Activated naive CD8-positive, alpha-beta T cell treated with anti-CD3 and anti-CD28 coated beads, Interleukin-2, amount 10 ng/mL, durations not matched to agents 7 days and 5 days (primary cell): ENCODE results near the gene FBLN1. TPM values are rescaled to one million over a fixed set of nuclear protein-coding genes. Genes with fewer than 3 reads are reported as not detected.
"Not testable (repeated sequence)": the region's sequence is repeated elsewhere in the genome, so short reads cannot be mapped to it uniquely, and the experiment has no call there.

Experiments used
- ATAC-seq: fragments of 150-1000 bp; cut with Tn5 transposase; one replicate; pipeline ENCODE4 v1.10.0; 2021; ENCODE audit warnings: low read depth, moderate library complexity
- POLR2A ChIA-PET: fragments of 350-600 bp; sonication (Branson Sonifier 250); formaldehyde crosslinking; loops from one replicate; lab custom pipeline; 2021; ENCODE audit warnings: antibody characterized with exemption; lab: Charles Lee
- DNase-seq: peaks from one replicate; pipeline ENCODE4 v3.0.0; 2021
- H3K27ac Mint-ChIP-seq: one replicate; pipeline ENCODE4 v1.8.0; 2022; ENCODE audit warnings: mild to moderate bottlenecking, mixed read lengths
- H3K27me3 Mint-ChIP-seq: one replicate; pipeline ENCODE4 v1.8.0; 2022; ENCODE audit warnings: mild to moderate bottlenecking, moderate library complexity, mixed read lengths
- H3K36me3 Mint-ChIP-seq: one replicate; pipeline ENCODE4 v1.8.0; 2021; ENCODE audit warnings: mild to moderate bottlenecking, mixed read lengths
- H3K4me1 Mint-ChIP-seq: one replicate; pipeline ENCODE4 v1.8.0; 2021; ENCODE audit warnings: mixed read lengths
- H3K4me3 Mint-ChIP-seq: one replicate; pipeline ENCODE4 v1.8.0; 2022; ENCODE audit warnings: mild to moderate bottlenecking, moderate library complexity, mixed read lengths
- H3K9me3 Mint-ChIP-seq: one replicate; pipeline ENCODE4 v1.8.0; 2021; ENCODE audit warnings: mixed read lengths
- total RNA-seq, 2 experiments: library from RNA; stranded (reverse); gene quantifications; one replicate each; pipeline ENCODE4 v1.2.3, GENCODE V29; 2021

The FBLN1 gene
- total RNA-seq, 2 experiments from 2014 or later, result not detected

DNA sequence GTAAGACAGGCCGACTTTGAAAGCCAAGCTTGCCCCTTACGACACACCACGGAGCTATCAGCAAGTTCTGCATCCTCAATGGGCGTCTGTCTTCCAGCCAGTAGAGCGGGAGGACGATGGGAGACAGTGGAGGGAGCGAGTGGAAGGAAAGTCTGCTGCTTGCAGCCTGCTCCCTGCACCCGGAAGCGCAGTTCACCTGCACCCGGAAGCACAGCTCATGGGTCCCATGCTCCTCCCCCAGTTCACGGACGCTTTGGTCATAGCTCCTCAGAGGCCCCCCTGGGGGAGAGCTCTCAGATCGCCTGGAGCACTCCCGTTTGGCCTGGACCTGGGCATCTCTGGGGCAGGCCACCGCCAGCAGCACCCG lies 51.3 kb downstream of the FBLN1 start:
- no peaks in the 10 kb centered on the region for H3K36me3 Mint-ChIP-seq
- no peak overlapping the region for H3K27ac Mint-ChIP-seq
- POLR2A ChIA-PET, result no interaction called here
- H3K9me3 Mint-ChIP-seq, result no peaks in the 10 kb centered on the region
- no peak overlapping the region for H3K4me3 Mint-ChIP-seq
- H3K27me3 Mint-ChIP-seq, result no peaks in the 10 kb centered on the region
- DNase-seq (no peak), ATAC-seq (no peak)
- H3K4me1 Mint-ChIP-seq, result peaks cover 5% of the 10 kb centered on the region

DNA sequence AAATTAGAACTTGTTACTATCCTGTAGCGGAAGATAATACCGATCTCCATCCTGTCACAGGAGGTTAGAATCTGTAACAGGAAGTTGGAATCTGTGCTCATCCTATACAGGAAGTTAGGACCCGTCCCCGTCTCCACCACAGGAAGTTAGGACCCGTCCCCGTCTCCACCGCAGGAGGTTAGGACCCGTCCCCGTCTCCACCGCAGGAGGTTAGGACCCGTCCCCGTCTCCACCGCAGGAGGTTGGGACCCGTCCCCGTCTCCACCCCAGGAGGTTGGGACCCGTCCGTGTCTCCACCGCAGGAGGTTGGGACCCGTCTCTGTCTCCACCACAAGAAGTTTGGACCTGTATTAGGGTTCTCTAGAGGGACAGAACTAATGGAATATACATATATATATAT lies 52.2 kb downstream of the FBLN1 start:
- Mint-ChIP-seq H3K4me3 (no peak overlapping the region), H3K27ac (no peak overlapping the region), H3K27me3 (no peaks in the 10 kb centered on the region), H3K4me1 (peaks cover 5% of the 10 kb centered on the region), H3K9me3 (no peaks in the 10 kb centered on the region), H3K36me3 (no peaks in the 10 kb centered on the region)
- ATAC-seq (no peak), DNase-seq (no peak)
- POLR2A ChIA-PET, result no interaction called here

DNA sequence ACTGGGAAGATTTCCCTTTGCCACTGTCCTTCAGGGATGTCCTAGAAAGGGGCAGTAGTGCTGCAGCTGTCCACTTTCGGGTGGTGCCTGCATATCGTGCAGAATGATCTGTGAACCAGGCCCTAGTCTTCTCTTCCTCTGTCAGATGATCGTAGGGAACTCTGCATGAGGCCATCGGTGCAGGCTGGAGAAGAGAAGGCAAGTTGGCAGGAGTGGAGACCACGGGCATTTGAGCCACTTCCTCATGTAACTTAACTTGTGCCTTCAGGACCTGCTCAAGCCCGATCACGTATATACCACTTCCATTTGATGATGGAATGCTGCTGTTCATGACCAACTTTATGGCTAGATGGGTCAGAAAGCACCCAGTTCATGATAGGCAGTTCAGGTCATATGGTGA lies 55.2 kb downstream of the FBLN1 start:
- H3K36me3 Mint-ChIP-seq, DNase-seq, H3K4me3 Mint-ChIP-seq, H3K27ac Mint-ChIP-seq, H3K9me3 Mint-ChIP-seq, ATAC-seq, POLR2A ChIA-PET, H3K27me3 Mint-ChIP-seq, H3K4me1 Mint-ChIP-seq: not testable (repeated sequence)

DNA sequence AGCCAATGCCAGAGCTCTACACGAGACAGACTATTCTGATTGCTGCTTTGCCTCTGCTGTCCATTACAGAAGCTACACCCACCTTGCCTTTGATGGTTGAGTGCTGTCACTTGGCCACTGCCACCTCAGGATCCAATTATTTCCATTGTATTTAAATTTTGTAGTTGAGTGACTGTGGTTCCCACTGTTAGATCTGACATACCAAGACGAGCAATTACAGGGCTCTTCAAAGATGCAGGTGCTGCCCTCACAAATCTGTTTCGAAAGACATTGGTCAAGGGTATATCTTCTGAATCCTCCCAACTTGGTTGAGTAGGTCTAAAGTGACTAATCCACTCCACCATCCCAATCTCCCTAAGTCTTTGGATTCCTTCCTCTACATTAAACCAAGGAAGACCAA lies 57.4 kb downstream of the FBLN1 start:
- POLR2A ChIA-PET, H3K9me3 Mint-ChIP-seq, H3K4me1 Mint-ChIP-seq, H3K27ac Mint-ChIP-seq, ATAC-seq, H3K27me3 Mint-ChIP-seq, DNase-seq, H3K36me3 Mint-ChIP-seq, H3K4me3 Mint-ChIP-seq: not testable (repeated sequence)

DNA sequence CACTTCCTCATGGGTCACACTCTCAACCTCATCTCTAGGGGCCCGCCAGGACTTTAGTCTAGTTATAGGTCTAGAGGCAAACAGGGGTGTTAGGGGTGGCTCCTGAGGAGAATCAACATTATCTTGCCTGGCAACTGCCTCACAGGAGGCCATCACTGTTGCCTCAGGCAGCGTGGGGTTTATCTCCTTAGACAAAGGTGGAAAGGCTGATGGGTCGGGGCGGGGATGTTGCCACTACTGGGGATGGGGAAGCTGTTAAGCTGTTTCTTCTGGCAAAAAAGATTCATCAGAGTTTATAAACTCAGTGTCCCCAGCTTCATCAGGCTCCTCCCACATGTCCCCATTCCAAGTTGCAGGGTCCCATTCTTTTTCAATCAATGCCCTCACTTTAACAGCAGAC lies 58.1 kb downstream of the FBLN1 start:
- H3K27me3 Mint-ChIP-seq, H3K9me3 Mint-ChIP-seq, H3K4me3 Mint-ChIP-seq, POLR2A ChIA-PET, DNase-seq, H3K36me3 Mint-ChIP-seq, H3K27ac Mint-ChIP-seq, H3K4me1 Mint-ChIP-seq, ATAC-seq: not testable (repeated sequence)

DNA sequence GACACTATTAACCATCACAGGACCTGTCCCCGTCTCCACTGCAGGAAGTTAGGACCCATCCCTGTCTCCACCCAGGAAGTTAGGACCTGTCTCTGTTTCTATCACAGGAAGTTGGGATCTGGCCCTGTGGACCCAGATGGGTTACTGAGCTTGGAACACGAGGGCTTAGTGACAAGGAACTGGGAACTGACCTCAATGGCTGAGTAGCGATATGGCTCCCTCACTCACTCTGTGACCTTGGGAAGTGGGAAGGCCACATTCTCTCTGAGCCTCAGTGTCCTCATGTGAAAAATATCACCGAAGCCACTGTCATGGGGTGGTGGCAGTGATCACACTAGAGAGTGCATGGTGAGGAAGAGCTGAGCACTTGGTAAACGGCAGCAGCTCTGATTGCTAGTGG lies 59.4 kb downstream of the FBLN1 start:
- no peak overlapping the region for H3K27ac Mint-ChIP-seq
- peaks cover 3% of the 10 kb centered on the region for H3K27me3 Mint-ChIP-seq
- H3K36me3 Mint-ChIP-seq, result no peaks in the 10 kb centered on the region
- no peak for ATAC-seq
- peaks cover 2% of the 10 kb centered on the region for H3K9me3 Mint-ChIP-seq
- no peak for DNase-seq
- POLR2A ChIA-PET, result no interaction called here
- no peaks in the 10 kb centered on the region for H3K4me1 Mint-ChIP-seq
- no peak overlapping the region for H3K4me3 Mint-ChIP-seq

DNA sequence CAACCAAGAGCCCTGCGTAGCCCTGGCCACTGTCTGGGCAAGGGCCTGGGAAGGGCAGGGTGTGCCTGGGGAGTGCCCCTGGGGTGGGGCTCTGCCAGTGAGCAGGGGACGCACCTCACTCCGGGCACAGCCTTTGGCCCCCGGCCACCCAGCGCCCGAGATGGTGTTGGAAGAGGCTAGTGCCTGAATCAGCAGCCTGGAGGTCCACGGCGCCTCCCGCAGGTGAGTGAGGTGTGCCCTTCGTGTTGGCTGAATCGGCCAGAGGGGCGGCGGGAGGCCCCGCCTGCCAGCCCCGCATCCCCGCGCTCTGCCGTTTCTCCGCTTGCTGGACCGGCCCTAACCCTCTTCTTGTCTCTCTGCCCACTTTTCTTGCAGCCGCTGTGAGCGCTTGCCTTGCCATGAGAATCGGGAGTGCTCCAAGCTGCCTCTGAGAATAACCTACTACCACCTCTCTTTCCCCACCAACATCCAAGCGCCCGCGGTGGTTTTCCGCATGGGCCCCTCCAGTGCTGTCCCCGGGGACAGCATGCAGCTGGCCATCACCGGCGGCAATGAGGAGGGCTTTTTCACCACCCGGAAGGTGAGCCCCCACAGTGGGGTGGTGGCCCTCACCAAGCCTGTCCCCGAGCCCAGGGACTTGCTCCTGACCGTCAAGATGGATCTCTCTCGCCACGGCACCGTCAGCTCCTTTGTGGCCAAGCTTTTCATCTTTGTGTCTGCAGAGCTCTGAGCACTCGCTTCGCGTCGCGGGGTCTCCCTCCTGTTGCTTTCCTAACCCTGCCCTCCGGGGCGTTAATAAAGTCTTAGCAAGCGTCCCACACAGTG lies 60.1 kb downstream of the FBLN1 start:
- peaks cover 2% of the 10 kb centered on the region for H3K9me3 Mint-ChIP-seq
- peaks cover 3% of the 10 kb centered on the region for H3K27me3 Mint-ChIP-seq
- H3K27ac Mint-ChIP-seq, result no peak overlapping the region
- H3K4me1 Mint-ChIP-seq, result no peaks in the 10 kb centered on the region
- no peak for DNase-seq
- no peak overlapping the region for H3K4me3 Mint-ChIP-seq
- no peaks in the 10 kb centered on the region for H3K36me3 Mint-ChIP-seq
- POLR2A ChIA-PET, result no interaction called here
- no peak for ATAC-seq

DNA sequence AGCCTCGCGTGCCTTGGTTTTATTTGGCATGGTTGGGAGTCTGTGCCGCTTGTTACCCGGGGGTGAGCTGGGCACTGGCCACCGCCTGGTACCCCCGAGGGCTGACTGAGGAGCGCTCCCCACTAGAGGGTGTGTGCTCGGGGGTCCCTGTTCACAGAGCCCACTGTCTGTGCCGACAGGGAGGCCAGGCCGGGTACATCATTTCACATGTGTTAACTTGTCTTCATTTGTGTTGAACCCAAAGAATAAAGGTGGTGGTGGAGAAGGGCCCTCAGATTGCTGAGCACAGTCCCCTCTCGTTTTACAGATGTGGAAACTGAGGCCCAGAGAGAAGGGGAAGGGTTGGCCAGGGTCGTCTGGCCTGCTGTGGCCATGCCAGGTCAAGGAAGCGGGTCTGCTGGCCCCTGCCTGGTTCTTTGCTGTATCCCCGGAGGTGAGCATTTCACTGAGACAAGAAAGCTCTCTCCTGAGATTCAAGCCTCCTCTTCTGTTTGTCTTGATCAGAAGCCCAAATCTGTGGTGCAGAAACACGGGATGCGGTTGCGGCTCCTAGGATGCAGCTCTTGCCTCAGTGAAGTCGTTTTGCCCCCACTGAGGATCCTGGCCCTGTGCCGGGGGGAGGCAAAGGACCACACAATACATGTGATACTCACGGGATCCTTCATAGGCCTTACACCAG lies 60.8 kb downstream of the FBLN1 start:
- Mint-ChIP-seq H3K9me3 (peaks cover 2% of the 10 kb centered on the region), H3K27ac (no peak overlapping the region), H3K27me3 (peaks cover 3% of the 10 kb centered on the region), H3K4me3 (no peak overlapping the region), H3K4me1 (no peaks in the 10 kb centered on the region), H3K36me3 (no peaks in the 10 kb centered on the region)
- no peak for ATAC-seq
- no peak for DNase-seq
- POLR2A ChIA-PET, result no interaction called here

DNA sequence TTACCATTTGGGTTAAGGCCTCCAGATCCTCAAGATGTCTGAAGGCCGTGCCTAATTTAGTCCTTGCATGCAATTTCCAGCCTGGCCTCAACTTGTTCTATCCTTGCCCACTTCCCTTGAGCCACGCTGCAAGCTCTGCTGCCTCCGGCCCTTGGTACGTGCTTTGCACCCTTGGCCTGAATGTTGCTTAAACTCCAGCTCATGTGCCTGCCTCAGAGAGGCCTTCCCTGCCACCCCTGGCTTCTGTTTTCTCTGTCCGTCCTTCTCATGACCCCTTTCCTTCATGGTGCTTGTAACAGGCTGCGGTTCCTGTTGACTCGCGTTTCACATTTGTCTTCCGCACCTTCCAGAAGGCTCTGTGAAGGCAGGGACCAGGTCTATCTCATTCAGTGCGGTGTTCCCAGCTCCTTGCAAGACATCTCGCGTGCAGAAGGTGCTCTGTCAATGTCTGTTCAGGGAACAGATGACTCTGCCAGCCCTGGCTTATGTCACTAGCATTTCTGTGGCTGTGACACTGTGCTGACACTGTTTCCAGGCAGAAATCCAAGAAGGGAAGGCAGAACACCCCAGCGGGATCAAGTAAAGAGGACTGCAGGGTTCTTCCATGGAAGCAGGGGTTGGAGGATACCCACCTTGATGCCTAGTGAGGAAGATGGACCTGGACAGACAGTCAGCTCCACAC lies 61.8 kb downstream of the FBLN1 start:
- no peaks in the 10 kb centered on the region for H3K4me1 Mint-ChIP-seq
- POLR2A ChIA-PET, result no interaction called here
- H3K27ac Mint-ChIP-seq, result no peak overlapping the region
- H3K27me3 Mint-ChIP-seq, result peaks cover 7% of the 10 kb centered on the region
- DNase-seq, result no peak
- H3K4me3 Mint-ChIP-seq, result no peak overlapping the region
- ATAC-seq, result no peak
- H3K36me3 Mint-ChIP-seq, result no peaks in the 10 kb centered on the region
- H3K9me3 Mint-ChIP-seq, result peaks cover 5% of the 10 kb centered on the region

DNA sequence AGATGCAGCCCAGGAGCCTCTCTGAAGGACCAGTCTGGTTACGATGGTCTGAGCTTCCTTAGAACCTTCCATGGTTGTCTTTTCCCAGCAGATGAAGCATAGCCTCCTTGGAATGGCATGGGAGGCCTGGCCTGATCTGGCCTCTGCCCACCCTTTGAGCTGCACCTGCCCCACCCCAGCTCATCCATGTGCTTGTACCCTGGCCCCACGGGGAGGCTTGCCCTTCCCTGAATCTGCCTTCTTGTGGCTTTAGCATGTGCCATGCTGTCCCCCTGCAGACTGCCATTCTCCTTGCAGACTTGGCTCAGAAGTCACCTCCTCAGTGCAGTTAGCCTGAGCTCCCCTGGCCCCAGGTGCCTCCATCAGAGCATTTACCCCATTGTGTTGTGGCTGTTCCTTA lies 62.5 kb downstream of the FBLN1 start:
- DNase-seq (no peak), ATAC-seq (no peak)
- peaks cover 7% of the 10 kb centered on the region for H3K27me3 Mint-ChIP-seq
- H3K27ac Mint-ChIP-seq, result no peak overlapping the region
- no peaks in the 10 kb centered on the region for H3K4me1 Mint-ChIP-seq
- POLR2A ChIA-PET, result no interaction called here
- H3K4me3 Mint-ChIP-seq, result no peak overlapping the region
- peaks cover 5% of the 10 kb centered on the region for H3K9me3 Mint-ChIP-seq
- no peaks in the 10 kb centered on the region for H3K36me3 Mint-ChIP-seq

DNA sequence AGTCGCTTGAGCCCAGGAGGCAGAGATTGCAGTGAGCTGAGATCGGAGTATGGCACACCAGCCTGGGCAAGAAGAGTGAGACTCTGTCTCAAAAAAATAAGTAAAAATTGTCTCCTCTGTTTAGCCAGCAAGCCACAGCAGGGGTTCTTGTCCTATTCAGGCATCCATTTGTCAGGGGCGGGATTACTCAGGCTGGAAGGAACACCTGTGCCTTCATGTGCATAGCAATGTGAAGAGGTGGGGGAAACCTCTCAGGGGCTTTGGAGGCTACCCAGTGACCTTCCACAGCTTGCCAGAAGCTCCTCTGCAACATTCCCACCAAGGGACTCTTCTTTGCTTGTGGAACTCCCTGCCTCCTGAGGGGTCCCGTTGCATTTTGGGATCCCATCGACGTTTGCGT lies 63.3 kb downstream of the FBLN1 start:
- Mint-ChIP-seq H3K9me3 (peaks cover 8% of the 10 kb centered on the region), H3K4me1 (no peaks in the 10 kb centered on the region), H3K36me3 (no peaks in the 10 kb centered on the region), H3K27ac (no peak overlapping the region), H3K4me3 (no peak overlapping the region), H3K27me3 (peaks cover 9% of the 10 kb centered on the region)
- POLR2A ChIA-PET, result no interaction called here
- DNase-seq (no peak), ATAC-seq (no peak)

DNA sequence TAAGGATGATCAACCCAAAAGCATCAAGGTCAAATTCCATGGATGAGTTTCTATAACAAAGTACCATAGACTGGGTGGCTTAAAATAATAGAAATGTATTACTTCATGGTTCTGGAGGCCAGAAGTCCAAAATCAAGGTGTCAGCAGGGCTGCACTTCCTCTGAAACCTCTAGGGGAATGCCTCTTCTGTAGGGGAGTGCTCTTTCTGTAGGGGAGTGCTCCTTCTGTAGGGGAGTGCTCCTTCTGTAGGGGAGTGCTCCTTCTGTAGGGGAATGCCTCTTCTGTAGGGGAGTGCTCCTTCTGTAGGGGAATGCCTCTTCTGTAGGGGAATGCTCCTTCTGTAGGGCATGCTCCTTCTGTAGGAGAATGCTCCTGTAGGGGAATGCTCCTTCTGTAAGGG lies 65.5 kb downstream of the FBLN1 start:
- Mint-ChIP-seq H3K9me3 (peaks cover 8% of the 10 kb centered on the region), H3K27ac (no peak overlapping the region), H3K36me3 (no peaks in the 10 kb centered on the region), H3K4me3 (no peak overlapping the region), H3K27me3 (peaks cover 7% of the 10 kb centered on the region), H3K4me1 (no peaks in the 10 kb centered on the region)
- POLR2A ChIA-PET, result no interaction called here
- no peak for ATAC-seq
- no peak for DNase-seq

DNA sequence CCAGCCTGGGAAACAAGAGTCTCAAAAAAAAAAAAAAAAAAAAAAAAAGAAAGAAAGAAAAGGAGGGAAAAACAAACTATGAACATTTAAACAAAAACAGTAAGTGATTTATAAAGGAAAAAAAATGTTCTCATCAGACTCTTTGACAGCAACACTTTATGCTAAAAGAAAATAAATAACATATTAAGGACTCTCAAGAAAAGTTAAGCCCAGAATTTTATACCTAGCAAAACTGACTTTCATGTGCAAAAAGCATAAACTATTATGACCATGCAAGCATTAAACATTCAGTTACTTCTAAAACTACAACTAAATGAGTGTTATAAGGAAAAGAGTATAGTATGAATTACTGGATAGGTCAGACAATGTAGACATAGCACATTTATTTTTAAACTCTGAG lies 68.4 kb downstream of the FBLN1 start:
- POLR2A ChIA-PET, result no interaction called here
- peaks cover 7% of the 10 kb centered on the region for H3K27me3 Mint-ChIP-seq
- H3K4me1 Mint-ChIP-seq, result no peaks in the 10 kb centered on the region
- peaks cover 8% of the 10 kb centered on the region for H3K9me3 Mint-ChIP-seq
- H3K4me3 Mint-ChIP-seq, result no peak overlapping the region
- ATAC-seq, result no peak
- H3K36me3 Mint-ChIP-seq, result no peaks in the 10 kb centered on the region
- no peak for DNase-seq
- no peak overlapping the region for H3K27ac Mint-ChIP-seq

DNA sequence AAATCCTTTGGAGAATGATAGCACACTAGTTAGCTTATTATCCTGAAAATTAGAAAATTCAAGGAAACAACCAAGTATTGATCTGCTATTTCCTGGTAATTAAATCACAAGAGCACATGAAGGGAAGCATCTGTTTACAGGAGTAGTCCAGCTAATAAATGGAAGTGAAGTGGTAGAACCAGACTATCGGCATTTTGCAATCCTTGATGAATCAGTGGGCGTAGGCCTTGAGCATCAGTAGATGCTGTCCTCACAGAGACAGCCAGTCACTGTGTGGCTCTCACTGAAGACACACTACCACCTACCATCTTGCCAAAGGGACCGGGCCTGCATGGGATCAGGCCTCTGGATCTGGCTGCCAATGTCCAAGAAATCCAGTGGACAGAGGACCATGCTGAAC lies 69.8 kb downstream of the FBLN1 start:
- ATAC-seq (no peak), DNase-seq (no peak)
- POLR2A ChIA-PET, result no interaction called here
- H3K36me3 Mint-ChIP-seq, result no peaks in the 10 kb centered on the region
- H3K4me3 Mint-ChIP-seq, result no peak overlapping the region
- H3K27me3 Mint-ChIP-seq, result peaks cover 7% of the 10 kb centered on the region
- H3K4me1 Mint-ChIP-seq, result no peaks in the 10 kb centered on the region
- peaks cover 8% of the 10 kb centered on the region for H3K9me3 Mint-ChIP-seq
- no peak overlapping the region for H3K27ac Mint-ChIP-seq
